Erythroblast (primary cell): Measurements from ENCODE around the gene PCDHA1.
A peak's percentile ranks its signal among the peaks of the same experiment; 100 is the strongest.
"Not testable (repeated sequence)": the region's sequence is repeated elsewhere in the genome, so short reads cannot be mapped to it uniquely, and the experiment has no call there.

Source experiments
- DNase-seq, 2 experiments: peaks; one replicate each; lab custom pipeline; 2025; lab: John Stamatoyannopoulos, UW
- GATA1 ChIP-seq: IDR thresholded peaks from 2 replicates; pipeline ENCODE4 v1.6.1; 2011; ENCODE audit warnings: low read depth, mild to moderate bottlenecking, control low read depth, low read length, moderate library complexity
- POLR2A ChIP-seq: IDR thresholded peaks from 2 replicates; pipeline ENCODE4 v1.6.1; 2011; ENCODE audit warnings: mild to moderate bottlenecking, low read length

The PCDHA1 gene

GRCh38 chr5:140796718-140797095, 10.8 kb downstream of the PCDHA1 start:
- no peak for DNase-seq
- TF ChIP-seq POLR2A, result no peak

DNA sequence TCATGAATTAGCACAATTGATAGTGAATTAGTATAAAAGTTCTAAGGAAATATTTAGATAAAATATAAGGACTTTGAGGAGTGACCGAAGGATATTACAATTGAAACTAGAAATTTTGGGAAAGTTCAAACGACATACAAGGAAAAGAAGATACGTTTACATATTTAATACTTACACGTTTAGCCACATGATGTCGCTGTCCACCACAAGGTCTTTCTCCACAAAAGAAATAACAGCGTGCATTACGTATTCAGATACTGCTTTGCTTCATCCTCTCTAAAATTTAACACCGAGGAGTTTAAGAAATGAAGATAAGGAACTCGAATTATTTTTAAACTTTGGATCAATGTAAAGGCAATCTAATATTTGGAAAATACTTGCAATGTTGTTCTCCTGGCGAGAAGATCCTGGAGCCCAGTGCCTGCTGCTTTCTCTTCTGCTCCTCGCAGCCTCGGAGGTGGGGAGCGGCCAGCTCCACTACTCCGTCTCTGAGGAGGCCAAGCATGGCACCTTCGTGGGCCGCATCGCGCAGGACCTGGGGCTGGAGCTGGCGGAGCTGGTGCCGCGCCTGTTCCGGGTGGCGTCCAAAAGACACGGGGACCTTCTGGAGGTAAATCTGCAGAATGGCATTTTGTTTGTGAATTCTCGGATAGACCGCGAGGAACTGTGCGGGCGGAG, 15.0 kb downstream of the PCDHA1 start, which contains the start of gene PCDHA3:
TSS of gene PCDHA3 (plus strand) at position 242 of the 678 bp plus-strand sequence.
- DNase-seq, result peak; percentile 18 to 30
- TF ChIP-seq POLR2A (no peak), GATA1 (no peak)

DNA sequence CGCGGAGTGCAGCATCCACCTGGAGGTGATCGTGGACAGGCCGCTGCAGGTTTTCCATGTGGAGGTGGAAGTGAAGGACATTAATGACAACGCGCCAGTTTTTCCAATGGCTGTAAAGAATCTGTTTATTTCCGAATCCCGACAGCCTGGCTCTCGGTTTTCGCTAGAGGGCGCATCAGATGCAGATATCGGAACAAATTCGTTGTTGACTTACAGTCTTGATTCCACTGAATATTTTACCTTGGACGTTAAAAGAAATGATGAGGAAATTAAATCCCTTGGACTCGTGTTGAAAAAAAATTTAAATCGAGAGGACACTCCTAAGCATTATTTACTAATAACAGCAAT, 15.5 kb downstream of the PCDHA1 start:
- peak in 1 of 2 experiments; percentile 2 for DNase-seq

DNA sequence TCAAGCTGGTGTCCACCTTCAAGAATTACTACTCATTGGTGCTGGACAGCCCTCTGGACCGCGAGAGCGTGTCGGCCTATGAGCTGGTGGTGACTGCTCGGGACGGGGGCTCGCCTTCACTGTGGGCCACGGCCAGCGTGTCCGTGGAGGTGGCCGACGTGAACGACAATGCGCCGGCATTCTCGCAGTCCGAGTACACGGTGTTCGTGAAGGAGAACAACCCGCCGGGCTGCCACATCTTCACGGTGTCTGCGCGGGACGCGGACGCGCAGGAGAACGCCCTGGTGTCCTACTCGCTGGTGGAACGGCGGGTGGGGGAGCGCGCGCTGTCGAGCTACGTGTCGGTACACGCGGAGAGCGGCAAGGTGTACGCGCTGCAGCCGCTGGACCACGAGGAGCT, 16.4 kb downstream of the PCDHA1 start:
- not testable (repeated sequence) for DNase-seq

More for the DNA sequence above, 15.5 kb downstream of the PCDHA1 start:
- TF ChIP-seq POLR2A, result no peak
- TF ChIP-seq GATA1, result no peak

- no peak for DNase-seq
- no peak for TF ChIP-seq GATA1
Observed at GRCh38 chr5:140802781-140803271, 16.9 kb downstream of the PCDHA1 start.

- DNase-seq, result peak; percentile 17 to 46
- TF ChIP-seq GATA1 (no peak), POLR2A (no peak)
Observed at GRCh38 chr5:140806834-140807775, 21.2 kb downstream of the PCDHA1 start, which contains the start of gene PCDHA4. PCDHA4 (plus strand) TSS chr5:140807068.

DNA sequence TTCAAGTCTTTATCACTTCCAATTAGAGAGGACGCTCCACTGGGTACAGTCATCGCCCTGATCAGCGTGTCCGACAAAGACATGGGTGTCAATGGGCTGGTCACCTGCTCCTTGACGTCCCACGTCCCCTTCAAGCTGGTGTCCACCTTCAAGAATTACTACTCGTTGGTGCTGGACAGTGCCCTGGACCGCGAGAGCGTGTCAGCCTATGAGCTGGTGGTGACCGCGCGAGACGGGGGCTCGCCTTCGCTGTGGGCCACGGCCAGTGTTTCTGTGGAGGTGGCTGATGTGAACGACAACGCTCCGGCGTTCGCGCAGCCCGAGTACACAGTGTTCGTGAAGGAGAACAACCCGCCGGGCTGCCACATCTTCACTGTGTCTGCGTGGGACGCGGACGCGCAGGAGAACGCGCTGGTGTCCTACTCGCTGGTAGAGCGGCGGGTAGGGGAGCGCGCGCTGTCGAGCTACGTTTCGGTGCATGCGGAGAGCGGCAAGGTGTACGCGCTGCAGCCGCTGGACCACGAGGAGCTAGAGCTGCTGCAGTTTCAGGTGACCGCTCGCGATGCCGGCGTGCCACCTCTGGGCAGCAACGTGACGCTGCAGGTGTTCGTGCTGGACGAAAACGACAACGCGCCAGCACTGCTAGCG, 22.4 kb downstream of the PCDHA1 start:
- DNase-seq, result not testable (repeated sequence)

DNA sequence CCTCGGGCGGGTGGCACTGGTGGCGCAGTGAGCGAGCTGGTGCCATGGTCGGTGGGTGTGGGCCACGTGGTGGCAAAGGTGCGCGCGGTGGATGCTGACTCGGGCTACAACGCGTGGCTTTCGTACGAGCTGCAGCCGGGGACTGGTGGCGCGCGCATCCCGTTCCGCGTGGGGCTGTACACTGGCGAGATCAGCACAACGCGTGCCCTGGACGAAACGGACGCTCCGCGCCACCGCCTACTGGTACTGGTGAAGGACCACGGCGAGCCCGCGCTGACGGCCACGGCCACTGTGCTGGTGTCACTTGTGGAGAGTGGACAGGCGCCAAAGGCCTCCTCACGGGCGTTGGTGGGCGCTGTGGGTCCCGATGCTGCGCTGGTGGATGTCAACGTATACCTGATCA, 22.9 kb downstream of the PCDHA1 start:
- no peak for TF ChIP-seq GATA1
- no peak for DNase-seq

DNA sequence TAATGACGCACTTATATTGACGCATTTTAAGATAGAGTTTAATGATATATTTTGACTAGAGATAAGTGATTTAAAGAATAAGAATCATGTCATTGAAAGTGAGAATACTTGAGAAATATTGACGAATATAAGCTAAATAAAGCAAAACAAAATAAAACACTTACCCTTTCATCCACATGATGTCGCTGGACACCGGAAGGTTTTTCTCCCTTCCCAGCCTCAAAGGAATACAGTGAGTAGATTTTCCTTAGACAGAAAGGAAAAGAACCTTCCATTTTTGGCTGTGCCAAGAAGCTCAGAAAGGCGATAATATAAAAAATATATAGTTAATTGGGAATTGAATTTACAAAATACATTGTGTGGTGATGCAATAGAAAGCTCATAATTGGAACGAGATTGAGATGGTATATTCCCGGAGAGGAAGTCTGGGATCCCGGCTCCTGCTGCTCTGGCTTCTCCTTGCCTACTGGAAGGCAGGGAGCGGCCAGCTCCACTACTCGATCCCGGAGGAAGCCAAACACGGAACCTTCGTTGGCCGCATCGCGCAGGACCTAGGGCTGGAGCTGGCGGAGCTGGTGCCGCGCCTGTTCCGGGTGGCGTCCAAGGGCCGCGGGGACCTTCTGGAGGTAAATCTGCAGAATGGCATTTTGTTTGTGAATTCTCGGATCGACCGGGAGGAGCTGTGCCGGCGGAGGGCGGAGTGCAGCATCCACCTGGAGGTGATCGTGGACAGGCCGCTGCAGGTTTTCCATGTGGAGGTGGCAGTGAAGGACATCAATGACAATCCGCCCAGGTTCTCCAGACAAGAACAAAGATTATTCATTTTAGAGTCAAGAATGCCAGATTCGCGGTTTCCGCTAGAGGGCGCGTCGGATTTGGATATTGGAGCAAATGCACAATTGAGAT, 35.7 kb downstream of the PCDHA1 start, which contains the start of gene PCDHA5:
TSS of gene PCDHA5 (plus strand) at position 239 of the 906 bp plus-strand sequence.
- DNase-seq, result peak; percentile 30 to 42

DNA sequence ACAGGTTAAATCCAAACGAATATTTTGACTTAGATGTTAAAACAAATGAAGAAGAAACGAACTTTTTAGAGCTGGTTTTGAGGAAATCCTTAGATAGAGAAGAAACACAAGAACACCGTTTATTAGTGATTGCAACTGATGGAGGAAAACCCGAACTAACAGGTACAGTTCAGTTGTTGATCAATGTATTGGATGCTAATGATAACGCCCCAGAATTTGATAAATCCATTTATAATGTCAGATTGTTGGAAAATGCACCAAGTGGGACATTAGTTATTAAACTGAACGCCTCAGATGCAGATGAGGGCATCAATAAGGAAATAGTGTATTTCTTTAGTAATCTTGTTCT, 36.3 kb downstream of the PCDHA1 start:
- no peak for TF ChIP-seq POLR2A
- TF ChIP-seq GATA1, result no peak
- DNase-seq, result no peak

More for the DNA sequence above, 35.7 kb downstream of the PCDHA1 start, which contains the start of gene PCDHA5:
- no peak for TF ChIP-seq POLR2A
- TF ChIP-seq GATA1, result no peak

GRCh38 chr5:140822969-140823368, 37.0 kb downstream of the PCDHA1 start:
- not testable (repeated sequence) for DNase-seq

DNA sequence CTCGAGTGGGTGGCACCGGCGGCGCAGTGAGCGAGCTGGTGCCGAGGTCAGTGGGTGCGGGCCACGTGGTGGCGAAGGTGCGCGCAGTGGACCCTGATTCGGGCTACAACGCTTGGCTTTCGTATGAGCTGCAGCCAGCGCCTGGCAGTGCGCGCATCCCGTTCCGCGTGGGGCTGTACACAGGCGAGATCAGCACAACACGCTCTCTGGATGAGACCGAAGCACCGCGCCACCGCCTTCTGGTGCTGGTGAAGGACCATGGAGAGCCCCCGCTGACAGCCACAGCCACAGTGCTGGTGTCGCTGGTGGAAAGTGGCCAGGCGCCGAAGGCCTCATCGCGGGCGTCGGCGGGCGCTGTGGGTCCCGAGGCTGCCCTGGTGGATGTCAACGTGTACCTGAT, 37.5 kb downstream of the PCDHA1 start:
- TF ChIP-seq POLR2A (no peak), GATA1 (no peak)
- no peak for DNase-seq

GRCh38 chr5:140827704-140828361, 41.9 kb downstream of the PCDHA1 start, which contains the start of gene PCDHA6:
PCDHA6 (plus strand) TSS chr5:140827960; CDS start chr5:140828092, 132 bp downstream.
- TF ChIP-seq GATA1 (no peak), POLR2A (no peak)
- peak in 1 of 2 experiments; percentile 2 for DNase-seq

- TF ChIP-seq POLR2A, result no peak
- DNase-seq, result no peak
Observed at GRCh38 chr5:140828362-140828737, 42.4 kb downstream of the PCDHA1 start.

DNA sequence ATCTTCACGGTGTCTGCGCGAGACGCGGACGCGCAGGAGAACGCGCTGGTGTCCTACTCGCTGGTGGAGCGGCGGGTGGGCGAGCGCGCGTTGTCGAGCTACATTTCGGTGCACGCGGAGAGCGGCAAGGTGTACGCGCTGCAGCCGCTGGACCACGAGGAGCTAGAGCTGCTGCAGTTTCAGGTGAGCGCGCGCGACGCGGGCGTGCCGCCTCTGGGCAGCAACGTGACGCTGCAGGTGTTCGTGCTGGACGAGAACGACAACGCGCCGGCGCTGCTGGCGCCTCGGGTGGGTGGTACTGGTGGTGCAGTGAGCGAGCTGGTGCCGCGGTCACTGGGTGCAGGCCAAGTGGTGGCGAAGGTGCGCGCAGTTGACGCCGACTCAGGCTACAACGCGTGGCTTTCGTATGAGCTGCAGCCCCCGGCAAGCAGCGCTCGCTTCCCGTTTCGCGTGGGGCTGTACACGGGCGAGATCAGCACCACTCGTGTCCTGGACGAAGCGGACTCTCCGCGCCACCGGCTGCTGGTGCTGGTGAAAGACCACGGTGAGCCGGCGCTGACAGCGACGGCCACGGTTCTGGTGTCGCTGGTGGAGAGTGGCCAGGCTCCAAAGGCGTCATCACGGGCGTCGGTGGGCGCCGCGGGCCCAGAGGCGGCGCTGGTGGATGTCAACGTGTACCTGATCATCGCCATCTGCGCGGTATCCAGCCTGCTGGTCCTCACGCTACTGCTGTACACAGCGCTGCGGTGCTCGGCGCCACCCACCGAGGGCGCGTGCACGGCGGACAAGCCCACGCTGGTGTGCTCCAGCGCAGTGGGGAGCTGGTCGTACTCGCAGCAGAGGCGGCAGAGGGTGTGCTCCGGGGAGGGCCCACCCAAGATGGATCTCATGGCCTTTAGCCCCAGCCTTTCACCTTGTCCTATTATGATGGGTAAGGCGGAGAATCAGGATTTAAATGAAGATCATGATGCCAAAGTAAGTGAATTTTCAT, 43.9 kb downstream of the PCDHA1 start:
- not testable (repeated sequence) for DNase-seq
